K562 (cell line): ENCODE data around the gene ADPRHL1. TPM values are rescaled to one million over a fixed set of nuclear protein-coding genes. Genes with fewer than 3 reads are reported as not detected.

Source experiments
- CCAR2 ChIP-seq: fragments of 200-400 bp; formaldehyde crosslinking; IDR thresholded peaks from 2 replicates; pipeline ENCODE4 v1.6.1; 2017; ENCODE audit warnings: mild to moderate bottlenecking, low read depth, low read length
- FOXM1 ChIP-seq, 2 experiments: fragments of 450-650 bp in 1 of 2; sonication (generic) in 1 of 2; formaldehyde crosslinking in 1 of 2; IDR thresholded peaks; 2 replicates each; pipeline versions ENCODE4 v1.6.1 to v1.9.0; 2017 to 2022; ENCODE audit warnings: low read depth in 2 of 2, mild to moderate bottlenecking in 2 of 2, missing genetic modification reagents in 1 of 2, moderate library complexity in 1 of 2
- NFATC3 ChIP-seq: fragments of 450-650 bp; IDR thresholded peaks from 2 replicates; pipeline ENCODE4 v1.6.1; 2017; ENCODE audit warnings: mild to moderate bottlenecking
- TRIM24 ChIP-seq, 2 experiments: fragments of 450-650 bp; IDR thresholded peaks; 2 replicates each; pipeline ENCODE4 v1.6.1; 2016
- polyA plus RNA-seq, 8 experiments: library from polyadenylated mRNA; depleted of rRNA in 4 of 8; stranded (reverse) in 5 of 8; unstranded in 3 of 8; fragments of >200 nt; fragmentation: Nextera tagmentation in 2 of 8; fragmentation: Illumina TruSeq in 1 of 8; extraction: Ambion mirVana in 2 of 8; extraction: Trizol in 1 of 8; gene quantifications; 2 replicates each; pipeline versions ENCODE4 v1.2.1 to v1.2.3, GENCODE V29; 2011 to 2014; ENCODE audit warnings: inconsistent platforms in 1 of 8, missing spikeins in 1 of 8
- total RNA-seq, 7 experiments: library from RNA; depleted of rRNA in 6 of 7; stranded (reverse); fragments of >200 nt in 6 of 7; fragmentation: Illumina TruSeq in 2 of 7; extraction: Trizol in 2 of 7; gene quantifications; 2 replicates each; pipeline versions ENCODE4 v1.2.1 to v1.2.3, GENCODE V29; 2011 to 2021; ENCODE audit warnings: low replicate concordance in 1 of 7
- TF ChIP-seq, protein P1 (sequence below): fragments of 450-650 bp; IDR thresholded peaks from 2 replicates; pipeline ENCODE4 v1.6.1; 2016; ENCODE audit warnings: borderline replicate concordance
- TF ChIP-seq, protein P2 (sequence below): sonication (generic); formaldehyde crosslinking; IDR thresholded peaks from 2 replicates; pipeline ENCODE4 v1.8.0; 2023; ENCODE audit warnings: mild to moderate bottlenecking, missing genetic modification reagents
- TF ChIP-seq, protein P3 (sequence below): fragments of 200-800 bp; sonication (Bioruptor generic); IDR thresholded peaks from 2 replicates; pipeline ENCODE4 v1.6.1; 2017; ENCODE audit warnings: missing genetic modification characterization, missing compliant biosample characterization

ADPRHL1 gene
- total and polyA plus RNA-seq, 9 of the 15 experiments (the other 6 are each of a cell fraction or from before 2014, with no cell fraction given) = 0.06 to 0.76 (median 0.37) TPM; not detected in 1

DNA sequence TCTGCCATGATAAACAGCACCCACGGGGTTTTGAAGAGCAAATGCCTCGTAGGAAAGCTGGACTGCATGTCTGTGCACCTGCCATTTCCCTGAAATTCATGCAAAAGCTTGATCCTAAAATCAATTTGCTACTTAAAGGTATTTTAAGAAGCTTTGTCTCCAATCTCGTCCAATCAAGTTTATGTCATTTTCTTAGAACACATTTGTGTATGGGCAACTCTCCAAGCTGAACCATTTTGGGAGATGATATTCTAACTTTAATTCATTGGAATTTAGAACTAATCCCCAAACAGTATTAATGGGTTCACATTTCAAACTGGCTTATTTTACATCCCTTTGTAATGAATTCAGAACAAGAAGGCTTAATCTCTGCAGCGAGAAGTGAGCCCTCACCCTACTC lies 822 bp downstream of the ADPRHL1 start (continued):
- no peak for TF ChIP-seq FOXM1 (IDR thresholded peaks at IDR 0.05; ENCODE audit: low read depth)
- no peak for TF ChIP-seq FOXM1 (CRISPR knock-in tag; IDR thresholded peaks at IDR 0.05; ENCODE audit: low read depth)
- no peak for TF ChIP-seq CCAR2
- TF ChIP-seq, protein P1, sequence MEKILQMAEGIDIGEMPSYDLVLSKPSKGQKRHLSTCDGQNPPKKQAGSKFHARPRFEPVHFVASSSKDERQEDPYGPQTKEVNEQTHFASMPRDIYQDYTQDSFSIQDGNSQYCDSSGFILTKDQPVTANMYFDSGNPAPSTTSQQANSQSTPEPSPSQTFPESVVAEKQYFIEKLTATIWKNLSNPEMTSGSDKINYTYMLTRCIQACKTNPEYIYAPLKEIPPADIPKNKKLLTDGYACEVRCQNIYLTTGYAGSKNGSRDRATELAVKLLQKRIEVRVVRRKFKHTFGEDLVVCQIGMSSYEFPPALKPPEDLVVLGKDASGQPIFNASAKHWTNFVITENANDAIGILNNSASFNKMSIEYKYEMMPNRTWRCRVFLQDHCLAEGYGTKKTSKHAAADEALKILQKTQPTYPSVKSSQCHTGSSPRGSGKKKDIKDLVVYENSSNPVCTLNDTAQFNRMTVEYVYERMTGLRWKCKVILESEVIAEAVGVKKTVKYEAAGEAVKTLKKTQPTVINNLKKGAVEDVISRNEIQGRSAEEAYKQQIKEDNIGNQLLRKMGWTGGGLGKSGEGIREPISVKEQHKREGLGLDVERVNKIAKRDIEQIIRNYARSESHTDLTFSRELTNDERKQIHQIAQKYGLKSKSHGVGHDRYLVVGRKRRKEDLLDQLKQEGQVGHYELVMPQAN = no peak
- TF ChIP-seq NFATC3 = no peak
- TF ChIP-seq, protein P2, sequence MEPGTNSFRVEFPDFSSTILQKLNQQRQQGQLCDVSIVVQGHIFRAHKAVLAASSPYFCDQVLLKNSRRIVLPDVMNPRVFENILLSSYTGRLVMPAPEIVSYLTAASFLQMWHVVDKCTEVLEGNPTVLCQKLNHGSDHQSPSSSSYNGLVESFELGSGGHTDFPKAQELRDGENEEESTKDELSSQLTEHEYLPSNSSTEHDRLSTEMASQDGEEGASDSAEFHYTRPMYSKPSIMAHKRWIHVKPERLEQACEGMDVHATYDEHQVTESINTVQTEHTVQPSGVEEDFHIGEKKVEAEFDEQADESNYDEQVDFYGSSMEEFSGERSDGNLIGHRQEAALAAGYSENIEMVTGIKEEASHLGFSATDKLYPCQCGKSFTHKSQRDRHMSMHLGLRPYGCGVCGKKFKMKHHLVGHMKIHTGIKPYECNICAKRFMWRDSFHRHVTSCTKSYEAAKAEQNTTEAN (CRISPR knock-in tag) = no peak
- TF ChIP-seq TRIM24 (IDR thresholded peaks at IDR 0.05) = no peak
- TF ChIP-seq, protein P3, sequence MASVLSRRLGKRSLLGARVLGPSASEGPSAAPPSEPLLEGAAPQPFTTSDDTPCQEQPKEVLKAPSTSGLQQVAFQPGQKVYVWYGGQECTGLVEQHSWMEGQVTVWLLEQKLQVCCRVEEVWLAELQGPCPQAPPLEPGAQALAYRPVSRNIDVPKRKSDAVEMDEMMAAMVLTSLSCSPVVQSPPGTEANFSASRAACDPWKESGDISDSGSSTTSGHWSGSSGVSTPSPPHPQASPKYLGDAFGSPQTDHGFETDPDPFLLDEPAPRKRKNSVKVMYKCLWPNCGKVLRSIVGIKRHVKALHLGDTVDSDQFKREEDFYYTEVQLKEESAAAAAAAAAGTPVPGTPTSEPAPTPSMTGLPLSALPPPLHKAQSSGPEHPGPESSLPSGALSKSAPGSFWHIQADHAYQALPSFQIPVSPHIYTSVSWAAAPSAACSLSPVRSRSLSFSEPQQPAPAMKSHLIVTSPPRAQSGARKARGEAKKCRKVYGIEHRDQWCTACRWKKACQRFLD = no peak
